Measurements from ENCODE around the gene IGF2BP2. TPM values are rescaled to one million over a fixed set of nuclear protein-coding genes. Genes with fewer than 3 reads are reported as not detected.

The IGF2BP2 gene
- total RNA-seq = 10 to 100 TPM; 19.4 to 29.1 TPM
- polyA plus RNA-seq (ENCODE audit: insufficient read depth, low read depth, low replicate concordance) = 18.9 TPM
- long read RNA-seq, donor 1, partial matches to known transcripts = 5 of 12 reads
- long read RNA-seq, donor 1, other reads (novel, unspliced or antisense) = 0 of 12 reads
- long read RNA-seq, donor 2, partial matches to known transcripts = 0 of 4 reads
- long read RNA-seq, donor 2, other reads (novel, unspliced or antisense) = 0 of 4 reads

- WGBS, 2 donors = 0 to 1% methylated on average over 4 to 50 of the region's 96 CpGs
- Histone ChIP-seq H3K4me3 (peak within 1 kb of the TSS; percentile 49 to 63), H3K36me3 (ENCODE audit: low read depth, missing control alignments) (no peaks in the 10 kb centered on the region), H3K27me3 (no peaks in the 10 kb centered on the region), H3K9me3 (no peaks in the 10 kb centered on the region), H3K4me1 (peaks cover 8% of the 10 kb centered on the region), H3K27ac (peak within 1 kb of the TSS; percentile 58 to 70)
- intact Hi-C loops (cut with DNase I; ENCODE audit: low total_unique reads) = no loop called here
- TF ChIP-seq POLR2A (IDR thresholded peaks at IDR 0.05) = no peak
- TF ChIP-seq, protein P1, sequence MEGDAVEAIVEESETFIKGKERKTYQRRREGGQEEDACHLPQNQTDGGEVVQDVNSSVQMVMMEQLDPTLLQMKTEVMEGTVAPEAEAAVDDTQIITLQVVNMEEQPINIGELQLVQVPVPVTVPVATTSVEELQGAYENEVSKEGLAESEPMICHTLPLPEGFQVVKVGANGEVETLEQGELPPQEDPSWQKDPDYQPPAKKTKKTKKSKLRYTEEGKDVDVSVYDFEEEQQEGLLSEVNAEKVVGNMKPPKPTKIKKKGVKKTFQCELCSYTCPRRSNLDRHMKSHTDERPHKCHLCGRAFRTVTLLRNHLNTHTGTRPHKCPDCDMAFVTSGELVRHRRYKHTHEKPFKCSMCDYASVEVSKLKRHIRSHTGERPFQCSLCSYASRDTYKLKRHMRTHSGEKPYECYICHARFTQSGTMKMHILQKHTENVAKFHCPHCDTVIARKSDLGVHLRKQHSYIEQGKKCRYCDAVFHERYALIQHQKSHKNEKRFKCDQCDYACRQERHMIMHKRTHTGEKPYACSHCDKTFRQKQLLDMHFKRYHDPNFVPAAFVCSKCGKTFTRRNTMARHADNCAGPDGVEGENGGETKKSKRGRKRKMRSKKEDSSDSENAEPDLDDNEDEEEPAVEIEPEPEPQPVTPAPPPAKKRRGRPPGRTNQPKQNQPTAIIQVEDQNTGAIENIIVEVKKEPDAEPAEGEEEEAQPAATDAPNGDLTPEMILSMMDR (IDR thresholded peaks at IDR 0.05) = no peak
- DNase-seq = peak; percentile 25
These were observed at the start of gene IGF2BP2 for GRCh38 chr3:185825006-185825638. Gene IGF2BP2 (minus strand): TSS chr3:185825042. CDS start chr3:185824960, 82 bp downstream.

GRCh38 chr3:185874119-185874518 is 49.3 kb upstream of the IGF2BP2 start:
- Histone ChIP-seq H3K36me3 (ENCODE audit: low read depth, missing control alignments) (no peaks in the 10 kb centered on the region), H3K27me3 (no peaks in the 10 kb centered on the region), H3K9me3 (no peaks in the 10 kb centered on the region), H3K4me3 (no peak overlapping the region), H3K4me1 (no peaks in the 10 kb centered on the region), H3K27ac (no peak overlapping the region)
- no peak for TF ChIP-seq POLR2A (IDR thresholded peaks at IDR 0.05)
- TF ChIP-seq, protein P1 (IDR thresholded peaks at IDR 0.05) = no peak
- intact Hi-C loops (cut with DNase I; ENCODE audit: low total_unique reads) = no loop called here
- no peak for DNase-seq
- 52 to 65% methylated on average over 9 of the region's 9 CpGs for WGBS, 2 donors

DNA sequence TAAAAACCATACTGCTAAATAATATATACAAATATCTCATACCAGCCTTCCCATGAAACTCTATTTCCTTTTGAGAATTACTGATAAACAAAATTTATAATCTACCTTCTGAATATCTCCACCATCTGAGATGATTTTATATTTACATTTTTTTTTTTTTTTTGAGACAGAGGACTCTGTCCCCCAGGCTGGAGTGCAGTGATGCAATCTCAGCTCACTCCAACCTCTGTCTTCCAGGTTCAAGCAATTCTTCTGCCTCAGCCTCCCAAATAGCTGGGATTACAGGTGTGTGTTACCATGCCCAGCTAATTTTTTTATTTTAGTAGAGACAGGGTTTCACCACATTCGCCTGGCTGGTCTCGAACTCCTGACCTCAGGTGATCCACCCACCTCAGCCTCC is 42.8 kb upstream of the IGF2BP2 start:
- intact Hi-C loops (cut with DNase I; ENCODE audit: low total_unique reads) = no loop called here
- Histone ChIP-seq H3K4me1 (no peaks in the 10 kb centered on the region), H3K9me3 (no peaks in the 10 kb centered on the region), H3K36me3 (ENCODE audit: low read depth, missing control alignments) (no peaks in the 10 kb centered on the region), H3K27me3 (no peaks in the 10 kb centered on the region), H3K4me3 (no peak overlapping the region), H3K27ac (no peak overlapping the region)
- no peak for TF ChIP-seq POLR2A (IDR thresholded peaks at IDR 0.05)
- TF ChIP-seq, protein P1 (IDR thresholded peaks at IDR 0.05) = no peak
- DNase-seq = no peak
- 89 to 94% methylated on average over 2 of the region's 2 CpGs for WGBS, 2 donors

GRCh38 chr3:185866995-185867394 is 42.2 kb upstream of the IGF2BP2 start:
- Histone ChIP-seq H3K4me1 (no peaks in the 10 kb centered on the region), H3K27me3 (no peaks in the 10 kb centered on the region), H3K4me3 (no peak overlapping the region), H3K27ac (no peak overlapping the region), H3K9me3 (no peaks in the 10 kb centered on the region), H3K36me3 (ENCODE audit: low read depth, missing control alignments) (no peaks in the 10 kb centered on the region)
- DNase-seq = no peak
- intact Hi-C loops (cut with DNase I; ENCODE audit: low total_unique reads) = no loop called here
- TF ChIP-seq, protein P1 (IDR thresholded peaks at IDR 0.05) = no peak
- TF ChIP-seq POLR2A (IDR thresholded peaks at IDR 0.05) = no peak

DNA sequence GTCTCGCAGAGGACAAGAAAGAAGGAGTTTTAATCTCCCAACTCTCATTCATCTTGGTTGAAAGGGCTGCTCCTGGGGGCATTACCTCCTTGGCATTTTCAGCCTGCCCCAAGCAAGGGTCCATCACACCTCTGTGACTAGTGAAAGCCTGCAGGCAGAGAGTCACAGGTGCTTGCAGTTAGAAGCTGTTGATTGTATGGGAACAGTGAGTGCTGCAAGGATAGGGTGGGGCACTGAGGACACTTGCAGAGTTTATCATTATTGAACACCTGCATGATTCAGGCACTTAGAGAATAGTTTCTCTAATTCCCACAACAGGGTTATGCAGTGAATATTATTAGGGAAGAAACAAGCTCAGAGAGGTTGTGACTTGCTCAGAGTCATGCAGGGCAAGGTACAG is 41.7 kb upstream of the IGF2BP2 start:
- Histone ChIP-seq H3K9me3 (no peaks in the 10 kb centered on the region), H3K27ac (no peak overlapping the region), H3K36me3 (ENCODE audit: low read depth, missing control alignments) (no peaks in the 10 kb centered on the region), H3K4me3 (no peak overlapping the region), H3K27me3 (no peaks in the 10 kb centered on the region), H3K4me1 (no peaks in the 10 kb centered on the region)
- DNase-seq = no peak
- 81 to 92% methylated on average over 1 of the region's 1 CpG for WGBS, 2 donors
- no peak for TF ChIP-seq POLR2A (IDR thresholded peaks at IDR 0.05)
- TF ChIP-seq, protein P1 (IDR thresholded peaks at IDR 0.05) = no peak
- intact Hi-C loops (cut with DNase I; ENCODE audit: low total_unique reads) = no loop called here

Measured in testis (tissue), 5 donors.